Heart left ventricle (tissue), 16 donors: ENCODE results near the gene EYS. TPM values are rescaled to one million over a fixed set of nuclear protein-coding genes. Genes with fewer than 3 reads are reported as not detected.

Source experiments
- ATAC-seq, 4 donors: fragments of 200-7000 bp; cut with Tn5 transposase; one replicate each; pipeline ENCODE4 v1.9.1; 2020 to 2022; ENCODE audit warnings: moderate library complexity in 4 of 4, mild to moderate bottlenecking in 3 of 4, moderate number of reproducible peaks in 1 of 4
- DNase-seq, 5 donors: peaks; one replicate each; pipeline ENCODE4 v3.0.0-alpha.2; 2020
- H3K27ac ChIP-seq, 12 donors: fragments of 200-600 bp; sonication (generic) in 4 of 12; one replicate each; pipeline versions ENCODE4 v1.5.0 to v1.8.0; 2016 to 2022; ENCODE audit warnings: mild to moderate bottlenecking in 2 of 12
- H3K27me3 ChIP-seq, 9 donors: fragments of 200-600 bp; sonication (generic) in 2 of 9; one replicate each; pipeline versions ENCODE4 v1.5.1 to v1.8.0; 2016 to 2022; ENCODE audit warnings: mild to moderate bottlenecking in 3 of 9
- H3K36me3 ChIP-seq, 9 donors: fragments of 200-600 bp; sonication (generic) in 2 of 9; one replicate each; pipeline versions ENCODE4 v1.5.0 to v1.8.0; 2018 to 2022; ENCODE audit warnings: mild to moderate bottlenecking in 2 of 9
- H3K4me1 ChIP-seq, 12 donors: fragments of 200-600 bp; sonication (generic) in 4 of 12; one replicate each; pipeline versions ENCODE4 v1.5.0 to v1.8.0; 2016 to 2022; ENCODE audit warnings: mild to moderate bottlenecking in 3 of 12
- H3K4me3 ChIP-seq, 12 donors: fragments of 200-600 bp; sonication (generic) in 4 of 12; one replicate each; pipeline versions ENCODE4 v1.5.0 to v1.8.0; 2017 to 2022; ENCODE audit warnings: mild to moderate bottlenecking in 9 of 12, moderate library complexity in 4 of 12
- H3K9me3 ChIP-seq, 12 donors: fragments of 200-600 bp; sonication (generic) in 4 of 12; one replicate each; pipeline versions ENCODE4 v1.5.0 to v1.8.0; 2016 to 2022; ENCODE audit warnings: mild to moderate bottlenecking in 1 of 12
- CTCF ChIP-seq, 12 donors: fragments of 200-600 bp; sonication (generic) in 4 of 12; IDR thresholded peaks; one replicate each; pipeline versions ENCODE4 v1.5.0 to v1.8.0; 2018 to 2022; ENCODE audit warnings: antibody characterized with exemption in 12 of 12, mild to moderate bottlenecking in 5 of 12
- POLR2A ChIP-seq, 2 donors: fragments of 450-650 bp; IDR thresholded peaks; one replicate each; pipeline ENCODE4 v1.6.1; 2017; ENCODE audit warnings: antibody characterized with exemption in 2 of 2, mild to moderate bottlenecking in 2 of 2, moderate library complexity in 2 of 2
- WGBS, 4 donors: extraction: QIAGEN DNeasy Blood & Tissue Kit in 2 of 4; methylation state at CpG; one replicate each; pipeline versions ENCODE4 v1.1.5 to v1.1.7; 2013 to 2018; 5-methylcytosine and 5-hydroxymethylcytosine counted together
- intact Hi-C, 10 donors: fragments of 100-400 bp; cut with DNase I; formaldehyde crosslinking; loops; one replicate each; pipeline versions ENCODE4 v1.11.1 to v1.14.2; 2022
- polyA plus RNA-seq, 2 donors: library from polyadenylated mRNA; stranded (reverse); fragments of 200-250 nt; gene quantifications; one replicate each; pipeline ENCODE4 v1.2.3, GENCODE V29; 2013
- total RNA-seq, 9 donors: library from RNA; depleted of rRNA in 2 of 9; stranded (reverse); fragments of >200 nt in 2 of 9; fragmentation: NEBNext Ultra II Directional in 3 of 9; extraction: Animal tissue kit (Norgen Biotek cat#: 25700) in 3 of 9; gene quantifications; one replicate each; pipeline versions ENCODE4 v1.1.0 to v1.2.4, GENCODE V29; 2016 to 2023
- donor health status: ischemic (EF 13 %, LVEDD 7.1; RV severe dilation, severe dysfunction).
- donor health status: healthy with polysubstance abuse.
- donor health status: DM: no; HTN: yes; CAD: no.
- donor health status: DM: no; HTN: no; CAD: no.
- donor health status: ischemic (EF 25% LVEDD 6.9; RV normal size, moderate dysfunction).
- donor health status: ischemic (EF 25% LVEDD 5.7; RV mildly dilated, moderate dysfunction).
- donor health status: healthy.
- donor health status: DM: yes; HTN: yes; CAD: no.
- donor health status: ischemic (EF 35%, LVEDD 5.7; RV mildly dilated, moderate dysfunction).
- donor health status: nonischemic (EF 11% LVEDD 7.7; RV severe dilation, severe dysfunction).
- donor health status: DM: yes; HTN: yes; CAD: no.
- donor health status: PGD.
- donor health status: ischemic (EF 29% LVEDD 5.4; RV normal size, mild dysfunction).
- donor health status: nonischemic (EF 23%, LVEDD 6.1; RV moderate dilation, normal function).

The EYS gene
- total and polyA plus RNA-seq, 11 donors, result 0.07 to 0.27 (median 0.08) TPM; not detected in 8

- Histone ChIP-seq H3K4me3 (no peak overlapping the region), H3K36me3 (no peaks in the 10 kb centered on the region), H3K9me3 (peaks cover 0 to 8% (median 0%) of the 10 kb centered on the region in 12 donors), H3K4me1 (no peaks in the 10 kb centered on the region), H3K27me3 (no peaks in the 10 kb centered on the region), H3K27ac (no peak overlapping the region)
- ATAC-seq (no peak), DNase-seq (no peak)
- TF ChIP-seq CTCF (IDR thresholded peaks at IDR 0.05), result no peak
- no peak for TF ChIP-seq POLR2A (IDR thresholded peaks at IDR 0.05)
- intact Hi-C loops, result no loop called here
- WGBS, 4 donors, result 84 to 95% (median 95%) methylated on average over 1 of the region's 1 CpG
Measured at GRCh38 chr6:65055545-65055944, 651.5 kb downstream of the EYS start.

GRCh38 chr6:65052626-65053025 is 654.4 kb downstream of the EYS start:
- H3K36me3 ChIP-seq, result no peaks in the 10 kb centered on the region
- H3K27me3 ChIP-seq, result no peaks in the 10 kb centered on the region
- H3K27ac ChIP-seq, result no peak overlapping the region
- no peaks in the 10 kb centered on the region for H3K4me1 ChIP-seq
- no peak for ATAC-seq
- 66 to 78% (median 69%) methylated on average over 2 of the region's 2 CpGs for WGBS, 4 donors
- no peak for DNase-seq
- intact Hi-C loops, result no loop called here
- no peaks in the 10 kb centered on the region for H3K9me3 ChIP-seq
- TF ChIP-seq POLR2A (IDR thresholded peaks at IDR 0.05) (no peak), CTCF (IDR thresholded peaks at IDR 0.05) (no peak)
- no peak overlapping the region for H3K4me3 ChIP-seq

DNA sequence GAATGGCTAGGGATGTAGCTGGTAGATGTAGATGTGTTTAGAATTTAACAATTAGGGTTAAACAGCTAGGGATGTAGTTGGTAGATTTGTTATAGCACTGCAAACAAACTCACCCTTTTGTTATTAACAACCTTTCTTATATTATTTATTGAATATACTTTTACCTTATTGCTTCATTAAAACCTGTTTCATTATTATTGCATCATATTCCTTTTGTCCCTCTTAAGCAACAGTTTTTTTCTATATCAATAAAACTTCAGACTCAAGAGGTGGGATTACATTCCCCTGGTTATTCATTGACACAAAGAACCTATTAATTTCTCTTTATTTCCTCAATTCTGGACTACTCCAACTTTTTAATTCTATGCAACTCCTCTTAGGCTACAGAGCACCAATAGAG is 661.2 kb downstream of the EYS start:
- Histone ChIP-seq H3K4me3 (no peak overlapping the region), H3K36me3 (no peaks in the 10 kb centered on the region), H3K9me3 (no peaks in the 10 kb centered on the region), H3K27ac (no peak overlapping the region), H3K4me1 (no peaks in the 10 kb centered on the region), H3K27me3 (no peaks in the 10 kb centered on the region)
- DNase-seq, result no peak
- TF ChIP-seq POLR2A (IDR thresholded peaks at IDR 0.05) (no peak), CTCF (IDR thresholded peaks at IDR 0.05) (no peak)
- no peak for ATAC-seq
- intact Hi-C loops, result no loop called here

- intact Hi-C loops, result no loop called here
- Histone ChIP-seq H3K4me1 (no peaks in the 10 kb centered on the region), H3K27me3 (no peaks in the 10 kb centered on the region), H3K9me3 (no peaks in the 10 kb centered on the region), H3K36me3 (no peaks in the 10 kb centered on the region), H3K4me3 (no peak overlapping the region), H3K27ac (no peak overlapping the region)
- TF ChIP-seq CTCF (IDR thresholded peaks at IDR 0.05) (no peak), POLR2A (IDR thresholded peaks at IDR 0.05) (no peak)
- ATAC-seq (no peak), DNase-seq (no peak)
- WGBS, 4 donors, result 38 to 62% (median 53%) methylated on average over 1 of the region's 1 CpG
Measured at GRCh38 chr6:65014006-65014405, 693.0 kb downstream of the EYS start.
